SK-N-SH treated with all-trans-retinoic acid at 6 μM for 48 hours (cell line): ENCODE data around the gene MRPS6.

Source experiments
- ATAC-seq: fragments of 200-7000 bp; cut with Tn5 transposase; 3 replicates; pipeline ENCODE4 v1.9.1; 2020; ENCODE audit warnings: mild to moderate bottlenecking, moderate library complexity
- ARNTL ChIP-seq: fragments of 450-650 bp; formaldehyde crosslinking; IDR thresholded peaks from 2 replicates; pipeline ENCODE4 v1.5.0; 2020; ENCODE audit warnings: low read depth, mild to moderate bottlenecking, moderate library complexity, borderline replicate concordance
- CSDC2 ChIP-seq: fragments of 250-450 bp; sonication (Bioruptor Pico); IDR thresholded peaks from 2 replicates; pipeline ENCODE4 v1.5.0; 2020; ENCODE audit warnings: mild to moderate bottlenecking, moderate library complexity
- CSRNP3 ChIP-seq: fragments of 250-450 bp; sonication (Bioruptor Pico); IDR thresholded peaks from 2 replicates; pipeline ENCODE4 v1.5.1; 2021; ENCODE audit warnings: mild to moderate bottlenecking, moderate library complexity
- ESRRG ChIP-seq: fragments of 250-450 bp; sonication (Bioruptor Pico); IDR thresholded peaks from 2 replicates; pipeline ENCODE4 v1.6.1; 2021; ENCODE audit warnings: mild to moderate bottlenecking
- GLIS3 ChIP-seq: fragments of 250-450 bp; sonication (Bioruptor Pico); IDR thresholded peaks from 2 replicates; pipeline ENCODE4 v1.5.0; 2020; ENCODE audit warnings: mild to moderate bottlenecking, moderate library complexity
- ISL1 ChIP-seq: fragments of 250-450 bp; sonication (Bioruptor Pico); IDR thresholded peaks from 2 replicates; pipeline ENCODE4 v2.1.2; 2022; ENCODE audit warnings: mild to moderate bottlenecking, moderate library complexity
- OSR1 ChIP-seq: fragments of 250-450 bp; sonication (Bioruptor Pico); IDR thresholded peaks from 2 replicates; pipeline ENCODE4 v1.8.0; 2022; ENCODE audit warnings: moderate library complexity, mild to moderate bottlenecking, inconsistent platforms
- PPARA ChIP-seq: fragments of 250-450 bp; sonication (Bioruptor Pico); IDR thresholded peaks from 2 replicates; pipeline ENCODE4 v1.5.0; 2020; ENCODE audit warnings: mild to moderate bottlenecking, borderline replicate concordance
- RARB ChIP-seq: fragments of 250-450 bp; sonication (Bioruptor Pico); IDR thresholded peaks from 2 replicates; pipeline ENCODE4 v1.8.0; 2021; ENCODE audit warnings: mild to moderate bottlenecking, moderate library complexity
- SNAI2 ChIP-seq: fragments of 250-450 bp; sonication (Bioruptor Pico); IDR thresholded peaks from 2 replicates; pipeline ENCODE4 v1.5.0; 2020; ENCODE audit warnings: mild to moderate bottlenecking, moderate library complexity
- TCF4 ChIP-seq: fragments of 250-450 bp; sonication (Bioruptor Pico); IDR thresholded peaks from 2 replicates; pipeline ENCODE4 v1.8.0; 2021; ENCODE audit warnings: mild to moderate bottlenecking, moderate library complexity, borderline replicate concordance
- TOX ChIP-seq: fragments of 250-450 bp; sonication (Bioruptor Pico); IDR thresholded peaks from 2 replicates; pipeline ENCODE4 v1.8.0; 2021; ENCODE audit warnings: mild to moderate bottlenecking, moderate library complexity, borderline replicate concordance
- ZC3H10 ChIP-seq: fragments of 250-450 bp; sonication (Bioruptor Pico); IDR thresholded peaks from 2 replicates; pipeline ENCODE4 v1.5.1; 2021; ENCODE audit warnings: mild to moderate bottlenecking, moderate library complexity
- ZFP3 ChIP-seq: fragments of 250-450 bp; sonication (Bioruptor Pico); IDR thresholded peaks from 2 replicates; pipeline ENCODE4 v1.5.0; 2020; ENCODE audit warnings: mild to moderate bottlenecking, moderate library complexity
- ZFP30 ChIP-seq: fragments of 450-650 bp; formaldehyde crosslinking; IDR thresholded peaks from 2 replicates; pipeline ENCODE4 v1.5.0; 2022; ENCODE audit warnings: mild to moderate bottlenecking, moderate library complexity
- ZNF565 ChIP-seq: fragments of 450-650 bp; formaldehyde crosslinking; conservative IDR thresholded peaks from 2 replicates; pipeline ENCODE4 v1.5.0; 2020; ENCODE audit warnings: low read depth, mild to moderate bottlenecking, moderate library complexity
- ZNF70 ChIP-seq: fragments of 450-650 bp; formaldehyde crosslinking; IDR thresholded peaks from 2 replicates; pipeline ENCODE4 v1.5.0; 2020; ENCODE audit warnings: mild to moderate bottlenecking, moderate library complexity
- ZNF8 ChIP-seq: fragments of 450-650 bp; formaldehyde crosslinking; IDR thresholded peaks from 2 replicates; pipeline ENCODE4 v1.5.0; 2020; ENCODE audit warnings: mild to moderate bottlenecking, moderate library complexity
- TF ChIP-seq, protein P1 (sequence below): fragments of 250-450 bp; sonication (Bioruptor Pico); IDR thresholded peaks from 2 replicates; pipeline ENCODE4 v1.5.1; 2020; ENCODE audit warnings: low read depth, mild to moderate bottlenecking, moderate library complexity
- TF ChIP-seq, protein P2 (sequence below): fragments of 250-450 bp; sonication (Bioruptor Pico); IDR thresholded peaks from 2 replicates; pipeline ENCODE4 v1.8.0; 2020; ENCODE audit warnings: mild to moderate bottlenecking, moderate library complexity, borderline replicate concordance
- TF ChIP-seq, protein P3 (sequence below): fragments of 250-450 bp; sonication (Bioruptor Pico); IDR thresholded peaks from 2 replicates; pipeline ENCODE4 v1.5.0; 2020; ENCODE audit warnings: mild to moderate bottlenecking, moderate library complexity

MRPS6 gene

GRCh38 chr21:34115160-34115559 is 41.8 kb downstream of the MRPS6 start:
- TF ChIP-seq ZNF565 (CRISPR knock-in tag) = no peak
- TF ChIP-seq ISL1 (CRISPR knock-in tag) = no peak
- TF ChIP-seq ZFP3 (CRISPR knock-in tag) = no peak
- TF ChIP-seq, protein P1, sequence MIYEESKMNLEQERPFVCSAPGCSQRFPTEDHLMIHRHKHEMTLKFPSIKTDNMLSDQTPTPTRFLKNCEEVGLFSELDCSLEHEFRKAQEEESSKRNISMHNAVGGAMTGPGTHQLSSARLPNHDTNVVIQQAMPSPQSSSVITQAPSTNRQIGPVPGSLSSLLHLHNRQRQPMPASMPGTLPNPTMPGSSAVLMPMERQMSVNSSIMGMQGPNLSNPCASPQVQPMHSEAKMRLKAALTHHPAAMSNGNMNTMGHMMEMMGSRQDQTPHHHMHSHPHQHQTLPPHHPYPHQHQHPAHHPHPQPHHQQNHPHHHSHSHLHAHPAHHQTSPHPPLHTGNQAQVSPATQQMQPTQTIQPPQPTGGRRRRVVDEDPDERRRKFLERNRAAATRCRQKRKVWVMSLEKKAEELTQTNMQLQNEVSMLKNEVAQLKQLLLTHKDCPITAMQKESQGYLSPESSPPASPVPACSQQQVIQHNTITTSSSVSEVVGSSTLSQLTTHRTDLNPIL (CRISPR knock-in tag) = no peak
- no peak for TF ChIP-seq TOX (CRISPR knock-in tag)
- TF ChIP-seq ZNF8 (CRISPR knock-in tag) = no peak
- no peak for TF ChIP-seq PPARA
- no peak for TF ChIP-seq RARB (CRISPR knock-in tag)
- TF ChIP-seq, protein P2, sequence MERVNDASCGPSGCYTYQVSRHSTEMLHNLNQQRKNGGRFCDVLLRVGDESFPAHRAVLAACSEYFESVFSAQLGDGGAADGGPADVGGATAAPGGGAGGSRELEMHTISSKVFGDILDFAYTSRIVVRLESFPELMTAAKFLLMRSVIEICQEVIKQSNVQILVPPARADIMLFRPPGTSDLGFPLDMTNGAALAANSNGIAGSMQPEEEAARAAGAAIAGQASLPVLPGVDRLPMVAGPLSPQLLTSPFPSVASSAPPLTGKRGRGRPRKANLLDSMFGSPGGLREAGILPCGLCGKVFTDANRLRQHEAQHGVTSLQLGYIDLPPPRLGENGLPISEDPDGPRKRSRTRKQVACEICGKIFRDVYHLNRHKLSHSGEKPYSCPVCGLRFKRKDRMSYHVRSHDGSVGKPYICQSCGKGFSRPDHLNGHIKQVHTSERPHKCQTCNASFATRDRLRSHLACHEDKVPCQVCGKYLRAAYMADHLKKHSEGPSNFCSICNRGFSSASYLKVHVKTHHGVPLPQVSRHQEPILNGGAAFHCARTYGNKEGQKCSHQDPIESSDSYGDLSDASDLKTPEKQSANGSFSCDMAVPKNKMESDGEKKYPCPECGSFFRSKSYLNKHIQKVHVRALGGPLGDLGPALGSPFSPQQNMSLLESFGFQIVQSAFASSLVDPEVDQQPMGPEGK (CRISPR knock-in tag) = no peak
- no peak for TF ChIP-seq ESRRG (CRISPR knock-in tag)
- ATAC-seq = no peak

DNA sequence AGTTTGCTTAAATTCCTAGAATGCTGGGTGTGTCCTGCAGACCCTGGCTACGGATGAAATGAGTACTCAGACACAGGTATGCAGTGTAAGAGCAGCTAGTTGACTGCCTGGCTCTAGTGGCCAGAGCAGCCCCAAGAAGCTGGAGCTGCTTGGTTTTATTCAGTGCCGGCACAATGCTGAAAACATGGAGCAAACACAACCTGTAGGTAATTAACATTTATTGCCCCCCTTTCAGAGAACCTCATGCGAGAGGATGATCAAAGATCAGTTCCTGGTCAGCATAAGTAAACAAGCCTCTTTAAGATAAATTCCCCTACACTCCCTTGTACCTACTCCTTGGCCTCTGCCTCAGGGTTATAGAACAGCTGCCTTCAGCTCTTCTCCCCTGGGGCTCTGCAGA is 43.2 kb downstream of the MRPS6 start:
- TF ChIP-seq ZNF70 = no peak
- no peak for TF ChIP-seq TCF4 (CRISPR knock-in tag)
- no peak for TF ChIP-seq SNAI2 (CRISPR knock-in tag)
- TF ChIP-seq ZNF8 (CRISPR knock-in tag) = no peak
- TF ChIP-seq PPARA = no peak
- TF ChIP-seq ZFP30 (CRISPR knock-in tag) = no peak
- no peak for TF ChIP-seq ESRRG (CRISPR knock-in tag)
- TF ChIP-seq, protein P3, sequence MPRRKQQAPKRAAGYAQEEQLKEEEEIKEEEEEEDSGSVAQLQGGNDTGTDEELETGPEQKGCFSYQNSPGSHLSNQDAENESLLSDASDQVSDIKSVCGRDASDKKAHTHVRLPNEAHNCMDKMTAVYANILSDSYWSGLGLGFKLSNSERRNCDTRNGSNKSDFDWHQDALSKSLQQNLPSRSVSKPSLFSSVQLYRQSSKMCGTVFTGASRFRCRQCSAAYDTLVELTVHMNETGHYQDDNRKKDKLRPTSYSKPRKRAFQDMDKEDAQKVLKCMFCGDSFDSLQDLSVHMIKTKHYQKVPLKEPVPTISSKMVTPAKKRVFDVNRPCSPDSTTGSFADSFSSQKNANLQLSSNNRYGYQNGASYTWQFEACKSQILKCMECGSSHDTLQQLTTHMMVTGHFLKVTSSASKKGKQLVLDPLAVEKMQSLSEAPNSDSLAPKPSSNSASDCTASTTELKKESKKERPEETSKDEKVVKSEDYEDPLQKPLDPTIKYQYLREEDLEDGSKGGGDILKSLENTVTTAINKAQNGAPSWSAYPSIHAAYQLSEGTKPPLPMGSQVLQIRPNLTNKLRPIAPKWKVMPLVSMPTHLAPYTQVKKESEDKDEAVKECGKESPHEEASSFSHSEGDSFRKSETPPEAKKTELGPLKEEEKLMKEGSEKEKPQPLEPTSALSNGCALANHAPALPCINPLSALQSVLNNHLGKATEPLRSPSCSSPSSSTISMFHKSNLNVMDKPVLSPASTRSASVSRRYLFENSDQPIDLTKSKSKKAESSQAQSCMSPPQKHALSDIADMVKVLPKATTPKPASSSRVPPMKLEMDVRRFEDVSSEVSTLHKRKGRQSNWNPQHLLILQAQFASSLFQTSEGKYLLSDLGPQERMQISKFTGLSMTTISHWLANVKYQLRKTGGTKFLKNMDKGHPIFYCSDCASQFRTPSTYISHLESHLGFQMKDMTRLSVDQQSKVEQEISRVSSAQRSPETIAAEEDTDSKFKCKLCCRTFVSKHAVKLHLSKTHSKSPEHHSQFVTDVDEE (CRISPR knock-in tag) = no peak
- TF ChIP-seq GLIS3 (CRISPR knock-in tag) = no peak
- no peak for TF ChIP-seq ZNF565 (CRISPR knock-in tag)
- TF ChIP-seq, protein P2 (CRISPR knock-in tag) = no peak
- no peak for TF ChIP-seq OSR1 (CRISPR knock-in tag)
- no peak for TF ChIP-seq CSRNP3 (CRISPR knock-in tag)
- TF ChIP-seq CSDC2 (CRISPR knock-in tag) = no peak
- TF ChIP-seq ZC3H10 = no peak
- no peak for TF ChIP-seq RARB (CRISPR knock-in tag)
- no peak for TF ChIP-seq ARNTL (CRISPR knock-in tag)
- TF ChIP-seq, protein P1 (CRISPR knock-in tag) = no peak
- TF ChIP-seq, all 23 proteins: peak for 0
- ATAC-seq = no peak
